A549 (cell line): ENCODE results near the gene CDIPT. TPM values are rescaled to one million over a fixed set of nuclear protein-coding genes. Genes with fewer than 3 reads are reported as not detected.
A peak's percentile ranks its signal among the peaks of the same experiment; 100 is the strongest.

Experiments used
- ATAC-seq, 2 experiments: fragments of 200-7000 bp in 1 of 2; fragments of >200 bp in 1 of 2; cut with Nextera tagmentation in 1 of 2; cut with Tn5 transposase in 1 of 2; 3 replicates each; pipeline versions ENCODE4 v1.8.0 to v1.9.1; 2018 to 2020; ENCODE audit warnings: mild to moderate bottlenecking in 1 of 2, moderate library complexity in 1 of 2
- CTCF ChIA-PET: fragments of 300-600 bp; sonication (Branson Sonifier 250); formaldehyde crosslinking; extraction: SDS; loops from one replicate; lab custom pipeline; 2021; ENCODE audit warnings: antibody characterized with exemption, inconsistent platforms; lab: Yijun Ruan, JAX
- POLR2A ChIA-PET: fragments of 350-600 bp; formaldehyde crosslinking; extraction: SDS; loops from one replicate; lab custom pipeline; 2021; ENCODE audit warnings: antibody characterized with exemption, inconsistent platforms; lab: Yijun Ruan, JAX
- DNase-seq, 2 experiments: peaks; one replicate each; pipeline versions ENCODE4 v3.0.0 to v3.0.0-alpha.2; 2011 to 2016; ENCODE audit warnings: low read depth in 1 of 2, low spot score in 1 of 2
- FAIRE-seq: peaks from 2 replicates; lab custom pipeline; 2011; peaks lifted over from hg19 to GRCh38; lab: Jason Lieb, UNC
- H3K27ac ChIP-seq, 2 experiments: fragments of >200 bp; sonication (Bioruptor Twin); formaldehyde crosslinking; 3 replicates each; pipeline ENCODE4 v1.5.1; 2016 to 2017
- H3K4me1 ChIP-seq: fragments of >200 bp; sonication (Bioruptor Twin); formaldehyde crosslinking; 3 replicates; pipeline ENCODE4 v1.6.1; 2016
- H3K4me2 ChIP-seq: fragments of >200 bp; sonication (Bioruptor Twin); formaldehyde crosslinking; 3 replicates; pipeline ENCODE4 v1.6.1; 2016
- H3K4me3 ChIP-seq: fragments of >200 bp; sonication (Bioruptor Twin); formaldehyde crosslinking; 3 replicates; pipeline ENCODE4 v1.5.1; 2016
- H3K9me3 ChIP-seq: fragments of >200 bp; sonication (Bioruptor Twin); formaldehyde crosslinking; 3 replicates; pipeline ENCODE4 v1.6.1; 2016
- CBX2 ChIP-seq: fragments of 200-600 bp; sonication (generic); IDR thresholded peaks from 2 replicates; pipeline ENCODE4 v1.6.1; 2016; ENCODE audit warnings: low read depth, mild to moderate bottlenecking, borderline replicate concordance
- CHD2 ChIP-seq: fragments of 150-350 bp; IDR thresholded peaks from 2 replicates; pipeline ENCODE4 v1.6.1; 2014; ENCODE audit warnings: low read length; ENCODE audit not compliant: partially characterized antibody
- E2F6 ChIP-seq: IDR thresholded peaks from 2 replicates; pipeline ENCODE4 v1.6.1; 2012; ENCODE audit warnings: low read depth, borderline replicate concordance
- EHF ChIP-seq: fragments of 250-450 bp; sonication (Bioruptor Pico); IDR thresholded peaks from 2 replicates; pipeline ENCODE4 v1.5.0; 2020; ENCODE audit warnings: mild to moderate bottlenecking
- EHMT2 ChIP-seq: fragments of 200-600 bp; sonication (generic); IDR thresholded peaks from 2 replicates; pipeline ENCODE4 v1.6.1; 2016; ENCODE audit warnings: antibody characterized with exemption, low read depth, mild to moderate bottlenecking, moderate library complexity
- FOXS1 ChIP-seq: fragments of 250-450 bp; sonication (Bioruptor Pico); IDR thresholded peaks from 2 replicates; pipeline ENCODE4 v1.5.0; 2020; ENCODE audit warnings: mild to moderate bottlenecking, moderate library complexity
- HDAC2 ChIP-seq: fragments of 200-600 bp; sonication (generic); IDR thresholded peaks from 2 replicates; pipeline ENCODE4 v1.6.1; 2016
- HOXB13 ChIP-seq: fragments of 250-450 bp; sonication (Bioruptor Pico); IDR thresholded peaks from 2 replicates; pipeline ENCODE4 v1.5.0; 2020; ENCODE audit warnings: low read depth, mild to moderate bottlenecking, moderate library complexity
- HOXB5 ChIP-seq: fragments of 250-450 bp; sonication (Bioruptor Pico); IDR thresholded peaks from 2 replicates; pipeline ENCODE4 v1.5.0; 2020; ENCODE audit warnings: mild to moderate bottlenecking, moderate library complexity
- KDM1A ChIP-seq: fragments of 200-600 bp; sonication (generic); IDR thresholded peaks from 2 replicates; pipeline ENCODE4 v1.6.1; 2016; ENCODE audit warnings: low read depth, mild to moderate bottlenecking
- KDM5A ChIP-seq: fragments of 200-600 bp; sonication (generic); IDR thresholded peaks from 2 replicates; pipeline ENCODE4 v1.6.1; 2016; ENCODE audit warnings: antibody characterized with exemption, mild to moderate bottlenecking
- PHF8 ChIP-seq: fragments of 200-600 bp; sonication (generic); IDR thresholded peaks from 2 replicates; pipeline ENCODE4 v1.6.1; 2016; ENCODE audit warnings: low read depth, mild to moderate bottlenecking, antibody characterized with exemption, moderate library complexity, borderline replicate concordance
- POLR2AphosphoS2 ChIP-seq: conservative IDR thresholded peaks from 2 replicates; pipeline ENCODE4 v1.6.1; 2012; ENCODE audit warnings: low read length, improper control_type of control experiment, inconsistent platforms
- RNF2 ChIP-seq: fragments of 200-600 bp; sonication (generic); IDR thresholded peaks from 2 replicates; pipeline ENCODE4 v1.6.1; 2016; ENCODE audit warnings: low read depth, mild to moderate bottlenecking, antibody characterized with exemption, moderate library complexity, borderline replicate concordance
- SREBF2 ChIP-seq: fragments of 450-650 bp; IDR thresholded peaks from 2 replicates; pipeline ENCODE4 v1.6.1; 2014; ENCODE audit warnings: mild to moderate bottlenecking, moderate library complexity
- TP53 ChIP-seq: fragments of 250-450 bp; sonication (Bioruptor Pico); IDR thresholded peaks from 2 replicates; pipeline ENCODE4 v1.5.0; 2021; ENCODE audit warnings: mild to moderate bottlenecking, moderate library complexity
- ZNF302 ChIP-seq: fragments of 250-450 bp; sonication (Bioruptor Pico); IDR thresholded peaks from 2 replicates; pipeline ENCODE4 v1.9.0; 2021; ENCODE audit warnings: inconsistent platforms, mild to moderate bottlenecking, moderate library complexity
- WGBS: methylation state at CpG from one replicate; pipeline ENCODE4 v1.1.6; 2017; ENCODE audit errors: missing lambda C conversion rate; 5-methylcytosine and 5-hydroxymethylcytosine counted together
- polyA plus RNA-seq, 4 experiments: library from polyadenylated mRNA; depleted of rRNA in 3 of 4; stranded (reverse); fragments of >200 nt; fragmentation: RNase III in 1 of 4; extraction: RNeasy Plus Mini Kit Qiagen cat#74134 plus additional on column Dnase treatment in 1 of 4; gene quantifications; 2 replicates in 3 of 4; 3 replicates in 1 of 4; pipeline ENCODE4 v1.2.3, GENCODE V29; 2011 to 2017
- TF ChIP-seq, protein P1 (sequence below): fragments of >200 bp; sonication (Bioruptor Twin); formaldehyde crosslinking; IDR thresholded peaks from 2 replicates; pipeline ENCODE4 v1.6.1; 2016
- TF ChIP-seq, protein P2 (sequence below): fragments of >200 bp; sonication (Bioruptor Twin); formaldehyde crosslinking; IDR thresholded peaks from 3 replicates; pipeline ENCODE4 v1.5.1; 2016
- TF ChIP-seq, protein P3 (sequence below): fragments of 250-450 bp; sonication (Bioruptor Pico); IDR thresholded peaks from 2 replicates; pipeline ENCODE4 v1.5.0; 2021; ENCODE audit warnings: mild to moderate bottlenecking, moderate library complexity, borderline replicate concordance

Gene CDIPT
- polyA plus RNA-seq, 2 of the 4 experiments (the other 2 are of a cell fraction) = 64.0 to 72.1 TPM

GRCh38 chr16:29843931-29844330 lies 19.1 kb downstream of the CDIPT start:
- Histone ChIP-seq H3K9me3 (no peaks in the 10 kb centered on the region), H3K27ac (no peak overlapping the region), H3K4me1 (no peaks in the 10 kb centered on the region), H3K4me3 (no peak overlapping the region), H3K4me2 (no peak overlapping the region)
- no peak for TF ChIP-seq TP53
- no peak for TF ChIP-seq POLR2AphosphoS2
- no peak for TF ChIP-seq ZNF302 (CRISPR knock-in tag)
- no peak for TF ChIP-seq CHD2
- TF ChIP-seq KDM1A = no peak
- DNase-seq (no peak), FAIRE-seq (no peak), ATAC-seq (no peak)
- POLR2A ChIA-PET = no interaction called here
- CTCF ChIA-PET = interaction anchor here (0.6 to 26.2 kb wide), 4 partner anchors 9 to 26 kb away, joined by 3 to 568 read pairs (median 4); partner anchors contain the start of genes MAZ, MVP, PAGR1 and PRRT2
- 91% methylated on average over 8 of the region's 8 CpGs for WGBS

- ATAC-seq (peak; percentile 61 to 63; a peak in 3 of 6 replicates), DNase-seq (no peak), FAIRE-seq (no peak)
- TF ChIP-seq CBX2 (no peak), EHMT2 (no peak), SREBF2 (no peak), HOXB5 (CRISPR knock-in tag) (no peak), EHF (CRISPR knock-in tag) (no peak), E2F6 (no peak), KDM5A (no peak), FOXS1 (CRISPR knock-in tag) (no peak), HOXB13 (CRISPR knock-in tag) (no peak), RNF2 (no peak), PHF8 (no peak), HDAC2 (no peak)
- TF ChIP-seq, protein P1, sequence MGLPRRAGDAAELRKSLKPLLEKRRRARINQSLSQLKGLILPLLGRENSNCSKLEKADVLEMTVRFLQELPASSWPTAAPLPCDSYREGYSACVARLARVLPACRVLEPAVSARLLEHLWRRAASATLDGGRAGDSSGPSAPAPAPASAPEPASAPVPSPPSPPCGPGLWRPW = no peak
- TF ChIP-seq, protein P2, sequence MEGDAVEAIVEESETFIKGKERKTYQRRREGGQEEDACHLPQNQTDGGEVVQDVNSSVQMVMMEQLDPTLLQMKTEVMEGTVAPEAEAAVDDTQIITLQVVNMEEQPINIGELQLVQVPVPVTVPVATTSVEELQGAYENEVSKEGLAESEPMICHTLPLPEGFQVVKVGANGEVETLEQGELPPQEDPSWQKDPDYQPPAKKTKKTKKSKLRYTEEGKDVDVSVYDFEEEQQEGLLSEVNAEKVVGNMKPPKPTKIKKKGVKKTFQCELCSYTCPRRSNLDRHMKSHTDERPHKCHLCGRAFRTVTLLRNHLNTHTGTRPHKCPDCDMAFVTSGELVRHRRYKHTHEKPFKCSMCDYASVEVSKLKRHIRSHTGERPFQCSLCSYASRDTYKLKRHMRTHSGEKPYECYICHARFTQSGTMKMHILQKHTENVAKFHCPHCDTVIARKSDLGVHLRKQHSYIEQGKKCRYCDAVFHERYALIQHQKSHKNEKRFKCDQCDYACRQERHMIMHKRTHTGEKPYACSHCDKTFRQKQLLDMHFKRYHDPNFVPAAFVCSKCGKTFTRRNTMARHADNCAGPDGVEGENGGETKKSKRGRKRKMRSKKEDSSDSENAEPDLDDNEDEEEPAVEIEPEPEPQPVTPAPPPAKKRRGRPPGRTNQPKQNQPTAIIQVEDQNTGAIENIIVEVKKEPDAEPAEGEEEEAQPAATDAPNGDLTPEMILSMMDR = no peak
- TF ChIP-seq, protein P3, sequence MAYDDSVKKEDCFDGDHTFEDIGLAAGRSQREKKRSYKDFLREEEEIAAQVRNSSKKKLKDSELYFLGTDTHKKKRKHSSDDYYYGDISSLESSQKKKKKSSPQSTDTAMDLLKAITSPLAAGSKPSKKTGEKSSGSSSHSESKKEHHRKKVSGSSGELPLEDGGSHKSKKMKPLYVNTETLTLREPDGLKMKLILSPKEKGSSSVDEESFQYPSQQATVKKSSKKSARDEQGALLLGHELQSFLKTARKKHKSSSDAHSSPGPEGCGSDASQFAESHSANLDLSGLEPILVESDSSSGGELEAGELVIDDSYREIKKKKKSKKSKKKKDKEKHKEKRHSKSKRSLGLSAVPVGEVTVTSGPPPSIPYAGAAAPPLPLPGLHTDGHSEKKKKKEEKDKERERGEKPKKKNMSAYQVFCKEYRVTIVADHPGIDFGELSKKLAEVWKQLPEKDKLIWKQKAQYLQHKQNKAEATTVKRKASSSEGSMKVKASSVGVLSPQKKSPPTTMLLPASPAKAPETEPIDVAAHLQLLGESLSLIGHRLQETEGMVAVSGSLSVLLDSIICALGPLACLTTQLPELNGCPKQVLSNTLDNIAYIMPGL (CRISPR knock-in tag) = no peak
- Histone ChIP-seq H3K4me1 (no peaks in the 10 kb centered on the region), H3K4me2 (no peak overlapping the region), H3K9me3 (no peaks in the 10 kb centered on the region), H3K27ac (no peak overlapping the region), H3K4me3 (no peak overlapping the region)
- CTCF ChIA-PET = interaction anchor here (0.6 to 26.2 kb wide), 5 partner anchors 10 to 196 kb away, joined by 3 to 568 read pairs (median 4); partner anchors contain the start of genes MAZ, MVP, PAGR1 and PRRT2
- POLR2A ChIA-PET = no interaction called here
- WGBS = 96% methylated on average over 9 of the region's 9 CpGs
Observed at GRCh38 chr16:29842732-29843346, 20.2 kb downstream of the CDIPT start.
